ENCODE results near the gene NMNAT2. TPM values are rescaled to one million over a fixed set of nuclear protein-coding genes. Genes with fewer than 3 reads are reported as not detected.

The NMNAT2 gene
- polyA plus RNA-seq, 1 donor from 2014 or later = 43.8 TPM

- Histone ChIP-seq H2AFZ (ENCODE audit: low read depth, low read length) (no peak overlapping the region), H3K36me3 (ENCODE audit: insufficient read depth, low read length) (no peaks in the 10 kb centered on the region), H3K4me2 (ENCODE audit: low read length) (no peak overlapping the region)
Measured at GRCh38 chr1:183303323-183303645, 114.9 kb downstream of the NMNAT2 start.

DNA sequence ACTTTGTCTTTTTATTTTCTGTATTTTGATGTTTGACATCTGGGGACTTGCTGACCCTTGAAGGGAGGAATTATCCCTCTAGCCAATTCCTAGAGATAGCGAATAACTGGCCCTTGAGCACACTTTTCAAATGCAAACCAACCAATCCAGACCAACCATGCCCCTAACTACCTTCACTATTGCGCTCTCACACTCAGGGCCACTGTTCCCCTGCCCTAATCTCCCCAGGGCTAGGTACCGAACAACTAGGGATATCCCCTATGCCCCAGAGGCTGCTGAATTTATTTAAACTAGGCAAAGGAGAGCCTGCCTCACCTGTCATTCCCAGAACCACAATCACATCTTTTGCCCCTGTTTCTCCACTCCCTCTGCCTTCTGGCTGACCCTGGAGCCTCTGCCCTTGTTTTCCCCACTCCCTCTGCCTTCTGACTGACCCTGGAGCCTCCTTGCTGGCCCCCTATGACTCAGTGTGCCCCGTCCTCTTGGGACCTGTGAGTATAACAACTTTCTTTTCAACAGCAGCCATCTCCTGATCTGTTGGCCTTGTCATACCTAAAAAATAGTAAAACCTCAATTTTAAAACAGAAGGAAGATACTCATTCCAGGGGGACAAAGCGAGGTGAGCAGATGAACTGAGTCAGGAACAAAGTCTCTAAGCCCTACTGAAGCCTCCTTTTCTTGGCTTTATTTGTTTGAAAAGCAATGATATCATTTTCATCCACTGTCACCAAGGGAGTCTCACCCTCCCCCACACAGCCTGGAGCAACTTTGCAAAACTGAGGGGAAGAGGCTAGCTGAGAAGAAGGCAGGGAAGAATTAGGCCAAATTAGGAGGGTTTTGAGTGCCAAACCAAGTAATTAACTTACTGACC, 115.5 kb downstream of the NMNAT2 start:
- H2AFZ ChIP-seq (ENCODE audit: low read depth, low read length) = no peak overlapping the region
- no peak overlapping the region for H3K9ac ChIP-seq (ENCODE audit: low read length)
- no peak overlapping the region for H3K27ac ChIP-seq (ENCODE audit: low read length)
- no peaks in the 10 kb centered on the region for H3K36me3 ChIP-seq (ENCODE audit: insufficient read depth, low read length)
- H3K9me3 ChIP-seq (ENCODE audit: low read length) = no peaks in the 10 kb centered on the region
- H3K79me2 ChIP-seq (replicated peaks; ENCODE audit: insufficient read depth, low read length) = no peaks in the 10 kb centered on the region
- no peak overlapping the region for H3K4me2 ChIP-seq (ENCODE audit: low read length)
- no peaks in the 10 kb centered on the region for H4K20me1 ChIP-seq (ENCODE audit: insufficient read depth)
- H3K4me3 ChIP-seq (ENCODE audit: low read length) = no peak overlapping the region
- no peaks in the 10 kb centered on the region for H3K27me3 ChIP-seq (ENCODE audit: insufficient read depth, low read depth, low read length)
- TF ChIP-seq POLR2AphosphoS5 (IDR thresholded peaks at IDR 0.05) (no peak), EZH2 (IDR thresholded peaks at IDR 0.05; ENCODE audit: borderline replicate concordance, insufficient read depth, low read length, poor library complexity, severe bottlenecking) (no peak), EP300 (conservative IDR thresholded peaks at IDR 0.05; ENCODE audit: poor library complexity, severe bottlenecking) (no peak), REST (IDR thresholded peaks at IDR 0.05; ENCODE audit: borderline replicate concordance) (no peak), TAF1 (IDR thresholded peaks at IDR 0.05; ENCODE audit: low read depth) (no peak)
- TF ChIP-seq, protein P1, sequence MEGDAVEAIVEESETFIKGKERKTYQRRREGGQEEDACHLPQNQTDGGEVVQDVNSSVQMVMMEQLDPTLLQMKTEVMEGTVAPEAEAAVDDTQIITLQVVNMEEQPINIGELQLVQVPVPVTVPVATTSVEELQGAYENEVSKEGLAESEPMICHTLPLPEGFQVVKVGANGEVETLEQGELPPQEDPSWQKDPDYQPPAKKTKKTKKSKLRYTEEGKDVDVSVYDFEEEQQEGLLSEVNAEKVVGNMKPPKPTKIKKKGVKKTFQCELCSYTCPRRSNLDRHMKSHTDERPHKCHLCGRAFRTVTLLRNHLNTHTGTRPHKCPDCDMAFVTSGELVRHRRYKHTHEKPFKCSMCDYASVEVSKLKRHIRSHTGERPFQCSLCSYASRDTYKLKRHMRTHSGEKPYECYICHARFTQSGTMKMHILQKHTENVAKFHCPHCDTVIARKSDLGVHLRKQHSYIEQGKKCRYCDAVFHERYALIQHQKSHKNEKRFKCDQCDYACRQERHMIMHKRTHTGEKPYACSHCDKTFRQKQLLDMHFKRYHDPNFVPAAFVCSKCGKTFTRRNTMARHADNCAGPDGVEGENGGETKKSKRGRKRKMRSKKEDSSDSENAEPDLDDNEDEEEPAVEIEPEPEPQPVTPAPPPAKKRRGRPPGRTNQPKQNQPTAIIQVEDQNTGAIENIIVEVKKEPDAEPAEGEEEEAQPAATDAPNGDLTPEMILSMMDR (IDR thresholded peaks at IDR 0.05; ENCODE audit: poor library complexity, severe bottlenecking) = no peak
- no peaks in the 10 kb centered on the region for H3F3A ChIP-seq (ENCODE audit: insufficient read depth, low read length, poor library complexity, severe bottlenecking)
- H3K9me2 ChIP-seq (ENCODE audit: insufficient read depth, low read length) = no peaks in the 10 kb centered on the region

More at GRCh38 chr1:183303323-183303645, 114.9 kb downstream of the NMNAT2 start:
- Histone ChIP-seq H3K79me2 (replicated peaks; ENCODE audit: insufficient read depth, low read length) (no peaks in the 10 kb centered on the region), H4K20me1 (ENCODE audit: insufficient read depth) (no peaks in the 10 kb centered on the region), H3K4me3 (ENCODE audit: low read length) (no peak overlapping the region), H3K9ac (ENCODE audit: low read length) (no peak overlapping the region), H3K27me3 (ENCODE audit: insufficient read depth, low read depth, low read length) (no peaks in the 10 kb centered on the region), H3K9me3 (ENCODE audit: low read length) (no peaks in the 10 kb centered on the region), H3K9me2 (ENCODE audit: insufficient read depth, low read length) (no peaks in the 10 kb centered on the region), H3F3A (ENCODE audit: insufficient read depth, low read length, poor library complexity, severe bottlenecking) (no peaks in the 10 kb centered on the region), H3K27ac (ENCODE audit: low read length) (no peak overlapping the region)
- TF ChIP-seq SMC3 (conservative IDR thresholded peaks at IDR 0.05; ENCODE audit: poor library complexity) (no peak), REST (IDR thresholded peaks at IDR 0.05; ENCODE audit: borderline replicate concordance) (no peak), TAF1 (IDR thresholded peaks at IDR 0.05; ENCODE audit: low read depth) (no peak), EP300 (conservative IDR thresholded peaks at IDR 0.05; ENCODE audit: poor library complexity, severe bottlenecking) (no peak)
